Peyer's patch (tissue), 4 donors: ENCODE results near the gene RNF130. TPM values are rescaled to one million over a fixed set of nuclear protein-coding genes. Genes with fewer than 3 reads are reported as not detected.

ENCODE experiments used
- DNase-seq, 3 donors: peaks; one replicate each; pipeline ENCODE4 v3.0.0-alpha.2; 2017 to 2019
- H3K27ac ChIP-seq, 4 donors: fragments of 200-600 bp; sonication (generic); one replicate each; pipeline ENCODE4 v1.5.1; 2016 to 2019
- H3K27me3 ChIP-seq, 2 donors: fragments of 200-600 bp; sonication (generic); one replicate each; pipeline ENCODE4 v1.5.1; 2019
- H3K36me3 ChIP-seq, 3 donors: fragments of 200-600 bp; sonication (generic); one replicate each; pipeline ENCODE4 v1.5.1; 2016 to 2019
- H3K4me1 ChIP-seq, 4 donors: fragments of 200-600 bp; sonication (generic); one replicate each; pipeline ENCODE4 v1.5.1; 2016 to 2019
- H3K4me3 ChIP-seq, 4 donors: fragments of 200-600 bp; sonication (generic); 1 replicate in 3 of 4; 2 replicates in 1 of 4; pipeline ENCODE4 v1.5.1; 2016 to 2019; ENCODE audit warnings: mild to moderate bottlenecking in 1 of 4
- H3K9me3 ChIP-seq, 4 donors: fragments of 200-600 bp; sonication (generic); one replicate each; pipeline ENCODE4 v1.5.1; 2016 to 2019; ENCODE audit warnings: mild to moderate bottlenecking in 1 of 4
- CTCF ChIP-seq, 6 experiments: fragments of 450-650 bp in 4 of 6; fragments of 200-600 bp in 2 of 6; sonication (generic) in 1 of 6; IDR thresholded peaks; one replicate each; pipeline ENCODE4 v1.5.1; 2017 to 2019; ENCODE audit warnings: antibody characterized with exemption in 6 of 6, mild to moderate bottlenecking in 3 of 6, moderate library complexity in 1 of 6
- POLR2A ChIP-seq, 2 donors: fragments of 450-650 bp; IDR thresholded peaks; one replicate each; pipeline ENCODE4 v1.5.1; 2017; ENCODE audit warnings: antibody characterized with exemption in 2 of 2, mild to moderate bottlenecking in 2 of 2, moderate library complexity in 2 of 2
- total RNA-seq, 4 donors: library from RNA; depleted of rRNA; stranded (reverse); fragments of >200 nt; gene quantifications; one replicate each; pipeline ENCODE4 v1.1.0, GENCODE V29; 2016

RNF130 gene
- total RNA-seq, 4 donors from 2014 or later = 29.7 to 54.5 (median 33.6) TPM

GRCh38 chr5:180097163-180097894, 25.8 kb upstream of the RNF130 start:
- Histone ChIP-seq H3K9me3 (no peaks in the 10 kb centered on the region), H3K4me1 (no peaks in the 10 kb centered on the region), H3K27me3 (no peaks in the 10 kb centered on the region), H3K4me3 (no peak overlapping the region), H3K27ac (no peak overlapping the region), H3K36me3 (no peaks in the 10 kb centered on the region)
- peak in 1 of 3 donors; percentile 39 for DNase-seq
- no peak for TF ChIP-seq POLR2A (IDR thresholded peaks at IDR 0.05)

- H3K4me3 ChIP-seq = no peak overlapping the region
- no peaks in the 10 kb centered on the region for H3K36me3 ChIP-seq
- TF ChIP-seq CTCF (IDR thresholded peaks at IDR 0.05) (no peak), POLR2A (IDR thresholded peaks at IDR 0.05) (no peak)
- H3K4me1 ChIP-seq = no peaks in the 10 kb centered on the region
- no peak overlapping the region for H3K27ac ChIP-seq
- peak in 1 of 3 donors; percentile 39 for DNase-seq
- H3K27me3 ChIP-seq = no peaks in the 10 kb centered on the region
- no peaks in the 10 kb centered on the region for H3K9me3 ChIP-seq
Measured at GRCh38 chr5:180096616-180097015, 25.1 kb upstream of the RNF130 start.

- Histone ChIP-seq H3K27ac (no peak overlapping the region), H3K4me1 (peaks cover 0 to 6% (median 4%) of the 10 kb centered on the region in 4 donors), H3K9me3 (no peaks in the 10 kb centered on the region), H3K27me3 (no peaks in the 10 kb centered on the region), H3K36me3 (no peaks in the 10 kb centered on the region), H3K4me3 (no peak overlapping the region)
- DNase-seq = no peak
- TF ChIP-seq CTCF (IDR thresholded peaks at IDR 0.05) (no peak), POLR2A (IDR thresholded peaks at IDR 0.05) (no peak)
Measured at GRCh38 chr5:180095545-180095944, 24.0 kb upstream of the RNF130 start.

GRCh38 chr5:180093651-180094382, 22.3 kb upstream of the RNF130 start:
- H3K36me3 ChIP-seq = no peaks in the 10 kb centered on the region
- no peak overlapping the region for H3K27ac ChIP-seq
- H3K9me3 ChIP-seq = no peaks in the 10 kb centered on the region
- TF ChIP-seq CTCF (IDR thresholded peaks at IDR 0.05) (no peak), POLR2A (IDR thresholded peaks at IDR 0.05) (no peak)
- DNase-seq = peak in 1 of 3 donors; percentile 49
- H3K4me3 ChIP-seq = no peak overlapping the region
- peaks cover 0 to 10% (median 5%) of the 10 kb centered on the region in 4 donors for H3K4me1 ChIP-seq
- H3K27me3 ChIP-seq = no peaks in the 10 kb centered on the region

- no peak overlapping the region for H3K27ac ChIP-seq
- peak in 1 of 3 donors; percentile 32 for DNase-seq
- no peak for TF ChIP-seq CTCF (IDR thresholded peaks at IDR 0.05)
- TF ChIP-seq POLR2A (IDR thresholded peaks at IDR 0.05) = no peak
- H3K4me3 ChIP-seq = no peak overlapping the region
- H3K9me3 ChIP-seq = no peaks in the 10 kb centered on the region
- peaks cover 0 to 10% (median 5%) of the 10 kb centered on the region in 4 donors for H3K4me1 ChIP-seq
- H3K36me3 ChIP-seq = no peaks in the 10 kb centered on the region
- no peaks in the 10 kb centered on the region for H3K27me3 ChIP-seq
Measured at GRCh38 chr5:180093241-180093640, 21.7 kb upstream of the RNF130 start.
